GM21619 (cell line): ENCODE results near the gene BCL2.

Experiments used
- ATAC-seq: cut with Tn5 transposase; IDR thresholded peaks from one replicate; pipeline ENCODE4 v1.9.1; 2021; ENCODE audit not compliant: unreplicated experiment

The BCL2 gene

DNA sequence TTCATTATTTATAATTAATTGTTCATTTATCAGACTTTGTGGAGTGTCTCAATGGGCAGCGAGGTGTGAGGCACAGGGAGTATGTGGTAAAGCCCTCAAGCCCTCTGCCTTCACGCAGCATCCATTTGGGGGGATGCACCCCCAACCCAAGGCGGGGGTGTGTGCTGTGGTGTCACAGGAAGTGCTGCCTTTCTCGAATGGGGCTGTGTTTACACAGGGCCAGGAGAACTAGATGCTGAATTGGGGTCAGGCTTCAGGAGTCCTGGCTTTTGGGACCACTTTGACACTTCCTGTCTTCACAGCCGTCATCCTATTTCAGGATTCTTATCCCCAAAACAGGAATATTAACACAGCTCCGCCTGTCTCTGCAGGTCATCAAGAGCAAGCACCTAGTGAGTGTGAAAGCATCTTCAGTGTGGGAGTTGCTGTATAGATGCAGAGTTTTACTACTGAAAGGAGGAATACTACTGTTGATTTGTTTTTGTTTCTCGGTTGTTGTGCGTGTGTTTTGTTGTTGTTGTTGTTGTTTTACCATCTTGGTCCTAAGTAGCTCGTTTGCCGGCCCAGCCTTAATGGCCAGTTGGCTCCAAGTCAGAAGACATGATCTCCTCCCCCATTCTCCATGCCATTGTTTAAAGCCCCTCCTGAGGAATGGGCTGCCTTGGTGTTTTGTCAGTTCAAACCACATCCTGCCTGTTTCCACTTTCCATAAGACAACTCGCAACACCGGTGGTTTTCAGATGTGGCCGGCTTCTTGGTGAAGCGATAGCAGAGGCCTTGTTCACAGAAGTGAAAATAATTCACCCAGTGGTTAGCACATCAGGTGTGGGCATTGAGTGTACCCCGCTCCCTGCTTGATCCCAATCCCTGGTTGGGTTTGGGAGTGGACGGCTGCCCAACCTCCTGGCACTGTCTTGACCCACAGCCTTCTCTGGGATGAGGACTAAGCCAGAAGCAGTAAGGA is 221.3 kb downstream of the BCL2 start:
- peak; percentile 71 for ATAC-seq

DNA sequence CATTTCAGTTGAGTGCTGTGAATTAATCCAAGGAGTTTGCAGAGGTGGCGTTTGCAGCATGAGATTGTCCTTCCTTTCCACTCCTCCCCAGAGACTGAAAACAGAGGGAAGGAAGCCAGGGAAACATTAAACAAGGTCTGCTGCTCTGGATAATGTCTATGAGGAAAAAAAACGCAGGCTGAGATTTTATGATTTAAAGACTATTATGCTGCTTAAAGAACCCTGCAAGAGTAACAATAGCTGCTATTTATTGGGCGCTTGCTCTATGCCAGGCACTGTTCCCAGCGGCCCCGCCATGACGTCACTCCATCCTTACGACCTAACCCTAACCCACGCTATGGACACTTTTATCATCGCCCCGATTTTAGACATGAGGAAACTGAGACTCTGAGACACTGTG is 222.4 kb downstream of the BCL2 start:
- no peak for ATAC-seq

DNA sequence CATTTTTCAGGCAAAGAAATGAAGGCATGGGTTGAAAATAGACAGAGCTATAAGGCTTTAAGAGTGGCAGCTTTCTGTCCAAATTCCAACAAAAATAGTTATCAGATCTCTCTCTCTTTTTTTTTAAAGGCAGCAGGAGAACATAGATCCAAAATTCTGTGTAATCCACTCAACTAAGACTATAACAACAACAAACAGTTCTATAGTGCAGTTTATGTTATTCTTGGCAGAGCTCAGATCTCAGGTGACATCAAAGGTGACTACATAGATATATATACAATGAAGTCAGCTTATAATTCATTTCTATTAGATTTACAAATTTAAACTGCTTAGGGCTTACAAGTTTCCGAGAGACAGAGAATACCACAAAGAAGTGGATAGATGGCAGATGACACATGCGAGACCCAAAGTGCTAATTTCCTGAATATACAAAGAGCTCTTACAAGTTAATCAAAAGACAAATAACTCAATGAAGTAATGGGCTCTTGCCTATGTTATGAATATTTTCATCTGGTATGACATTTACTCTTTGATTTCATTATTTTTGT is 223.2 kb downstream of the BCL2 start:
- no peak for ATAC-seq

DNA sequence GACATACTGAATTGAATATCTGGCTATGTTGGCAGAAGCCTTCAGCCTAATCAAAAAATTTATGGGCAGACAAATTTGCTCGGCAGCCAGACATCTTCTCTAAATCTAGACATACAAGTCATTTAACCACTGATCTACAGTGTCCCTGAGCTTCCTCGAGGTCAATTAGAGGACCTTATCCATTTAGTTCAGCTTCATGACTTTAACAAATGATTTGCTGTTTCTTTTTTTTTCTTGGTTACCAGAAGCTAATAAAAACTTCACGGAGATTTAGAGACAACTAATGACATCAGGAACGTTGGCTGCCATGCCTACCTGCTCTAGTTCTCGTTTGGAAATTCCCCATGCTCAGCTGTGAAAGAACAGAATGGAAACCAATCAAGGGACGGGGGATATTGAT is 223.8 kb downstream of the BCL2 start:
- no peak for ATAC-seq

DNA sequence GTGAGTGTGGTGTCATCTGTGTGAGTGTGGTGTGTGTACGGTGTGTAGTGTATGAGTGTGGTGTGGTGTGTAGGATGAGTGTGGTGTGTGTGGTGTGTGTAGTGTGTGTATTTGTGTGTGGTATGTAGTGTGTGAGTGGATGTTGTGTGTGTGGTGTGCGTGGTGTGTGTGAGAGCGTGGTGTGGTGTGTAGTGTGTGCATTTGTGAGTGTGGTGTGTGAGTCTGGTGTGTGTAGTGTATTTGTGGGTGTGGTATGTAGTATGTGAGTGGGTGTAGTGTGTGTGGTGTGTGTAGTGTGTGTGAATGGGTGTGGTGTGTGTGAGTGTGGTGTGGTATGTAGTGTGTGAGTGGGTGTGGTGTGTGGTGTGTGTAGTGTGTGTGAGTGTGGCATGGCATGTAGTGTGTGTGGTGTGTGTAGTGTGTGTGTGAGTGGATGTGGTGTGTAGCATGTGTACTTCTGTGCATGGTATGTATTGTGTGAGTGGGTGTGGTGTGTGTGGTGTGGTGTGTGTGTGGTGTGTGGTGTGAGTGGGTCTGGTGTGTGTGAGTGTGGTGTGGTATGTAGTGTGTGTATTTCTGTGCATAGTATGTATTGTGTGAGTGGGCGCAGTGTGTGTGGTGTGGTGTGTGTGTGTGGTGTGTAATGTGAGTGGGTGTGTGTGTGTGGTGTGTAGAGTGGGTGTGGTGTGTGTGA is 227.8 kb downstream of the BCL2 start:
- ATAC-seq = no peak

DNA sequence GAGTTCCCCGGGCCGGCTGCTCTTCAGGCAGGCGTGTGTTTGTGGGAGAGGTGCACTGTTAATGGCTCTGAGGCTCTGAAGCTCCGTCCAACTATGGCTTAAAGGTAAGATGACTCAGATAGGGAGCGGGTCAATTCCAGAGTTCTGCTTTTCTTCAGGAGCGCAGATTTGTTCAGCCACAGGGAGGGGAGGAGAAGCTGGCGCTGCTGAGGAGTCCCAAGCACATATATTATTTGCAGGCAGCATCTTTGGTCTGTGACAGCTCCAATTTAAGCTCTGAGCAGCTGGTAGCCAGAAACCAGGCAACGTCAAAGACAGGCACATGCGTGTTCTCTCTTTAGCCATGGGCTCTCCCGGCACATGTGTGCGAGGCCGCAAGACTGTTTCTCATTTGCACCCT is 229.2 kb downstream of the BCL2 start:
- no peak for ATAC-seq

DNA sequence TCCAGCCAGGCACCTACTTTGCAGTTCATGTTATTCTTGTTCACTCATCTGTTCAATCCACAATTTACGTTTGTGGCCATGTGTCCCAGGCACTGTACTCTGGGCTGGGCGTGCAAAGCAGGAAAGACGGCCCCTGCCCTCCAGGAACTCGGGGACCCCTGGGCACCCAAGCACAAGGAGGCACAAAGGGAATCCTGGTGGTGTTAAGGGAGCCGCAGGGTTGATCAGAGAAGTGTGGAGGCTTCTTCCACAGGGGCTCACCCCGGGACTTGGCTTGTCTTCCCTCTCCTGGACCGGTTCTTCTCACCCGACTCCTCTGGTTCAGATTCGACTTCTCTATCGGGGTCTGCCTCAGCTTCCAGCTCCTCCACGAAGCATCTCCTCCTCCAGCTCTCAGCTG is 230.5 kb downstream of the BCL2 start:
- ATAC-seq = no peak

DNA sequence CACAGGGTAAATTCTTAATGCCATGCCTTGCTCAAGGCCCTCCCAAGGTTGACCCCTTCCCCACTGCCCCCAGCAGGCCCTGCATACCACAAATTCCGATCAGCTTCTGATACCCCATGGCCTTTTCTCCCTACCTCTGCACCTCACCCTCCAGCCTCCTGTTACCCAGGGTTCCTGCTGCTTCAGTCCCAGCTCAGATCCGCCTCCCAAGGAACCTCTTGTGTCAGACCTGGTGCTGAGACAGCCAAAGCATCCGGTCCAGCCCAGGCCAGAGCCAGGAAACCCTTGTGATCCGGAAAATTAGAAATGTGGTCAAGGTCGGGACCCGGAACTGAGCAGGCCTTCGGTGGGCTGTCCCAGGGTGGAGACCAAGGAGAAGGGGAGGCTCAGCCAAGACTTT is 231.3 kb downstream of the BCL2 start:
- ATAC-seq = no peak

DNA sequence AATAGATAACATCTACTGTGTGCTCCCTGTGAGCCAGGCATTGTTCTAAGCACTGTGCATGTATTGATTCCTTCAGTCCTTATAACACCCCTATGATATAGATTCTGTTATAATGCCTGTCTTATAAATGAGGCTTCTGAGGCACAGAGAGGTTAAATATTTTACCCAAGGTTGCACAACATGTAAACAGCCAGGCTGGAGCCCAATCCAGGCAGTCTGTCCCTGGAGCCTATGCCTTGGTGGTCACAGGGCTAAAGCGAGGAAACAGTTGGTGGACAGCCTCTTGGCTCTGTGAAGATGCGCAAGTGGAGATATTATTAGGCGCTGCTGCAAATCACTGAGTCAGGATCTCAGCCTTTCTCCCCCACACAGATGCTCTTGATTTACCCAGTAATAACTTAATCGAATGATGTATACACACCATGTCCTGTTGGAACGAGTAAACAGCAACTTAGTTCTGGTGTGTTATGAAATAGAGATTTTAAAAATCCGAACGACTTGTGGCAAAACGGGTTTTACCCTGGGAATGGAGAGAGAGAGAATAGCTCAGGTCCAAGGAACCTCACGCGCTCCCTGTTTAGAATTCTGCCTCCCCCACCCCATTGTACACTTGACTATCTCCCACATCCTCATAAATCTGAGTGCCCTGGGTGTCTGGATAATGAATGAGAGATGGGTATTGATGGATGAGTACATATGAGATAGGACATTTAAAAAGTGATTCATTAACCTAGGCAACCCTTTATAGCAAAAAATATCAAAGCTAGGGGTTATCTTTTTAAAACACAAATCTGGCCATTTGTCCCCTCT is 231.9 kb downstream of the BCL2 start:
- no peak for ATAC-seq

DNA sequence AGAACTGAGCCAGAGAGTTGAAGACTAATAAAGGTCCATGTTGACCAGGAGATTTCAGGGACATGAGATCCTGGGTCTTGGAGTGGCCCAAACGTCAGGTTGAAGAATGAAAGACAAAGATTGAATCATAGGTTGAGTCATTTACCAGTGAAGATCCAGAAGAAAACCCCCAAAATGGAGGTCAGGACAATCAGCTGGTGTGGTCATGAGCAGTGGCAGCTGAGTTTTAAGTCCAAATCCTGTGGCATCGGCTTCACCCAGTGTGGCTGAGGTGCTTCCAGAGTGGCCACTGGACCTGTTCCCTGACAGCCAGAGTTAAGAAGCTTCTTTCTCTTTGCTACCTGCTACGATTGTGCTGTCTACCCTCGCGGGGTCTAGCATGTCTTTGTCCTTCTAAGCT is 234.0 kb downstream of the BCL2 start:
- ATAC-seq = no peak

DNA sequence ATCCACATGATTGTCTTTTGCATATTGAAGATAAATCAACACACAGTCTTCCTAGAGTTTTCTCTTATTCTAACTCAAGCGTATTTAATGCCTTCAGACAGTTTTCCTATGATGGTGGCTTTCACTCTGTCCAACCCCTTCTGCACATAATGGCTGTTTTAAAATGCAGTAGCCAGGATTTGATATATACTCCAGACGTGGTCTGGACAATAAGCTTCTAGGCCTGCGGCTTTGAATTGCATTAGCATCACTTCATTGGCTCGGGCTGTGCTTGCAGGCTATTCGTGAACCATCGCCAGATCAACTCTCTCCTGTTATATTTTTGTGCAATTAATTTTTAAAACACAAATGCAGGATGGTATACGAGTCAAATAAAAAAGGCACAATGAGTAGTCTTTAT is 235.3 kb downstream of the BCL2 start:
- ATAC-seq = no peak

DNA sequence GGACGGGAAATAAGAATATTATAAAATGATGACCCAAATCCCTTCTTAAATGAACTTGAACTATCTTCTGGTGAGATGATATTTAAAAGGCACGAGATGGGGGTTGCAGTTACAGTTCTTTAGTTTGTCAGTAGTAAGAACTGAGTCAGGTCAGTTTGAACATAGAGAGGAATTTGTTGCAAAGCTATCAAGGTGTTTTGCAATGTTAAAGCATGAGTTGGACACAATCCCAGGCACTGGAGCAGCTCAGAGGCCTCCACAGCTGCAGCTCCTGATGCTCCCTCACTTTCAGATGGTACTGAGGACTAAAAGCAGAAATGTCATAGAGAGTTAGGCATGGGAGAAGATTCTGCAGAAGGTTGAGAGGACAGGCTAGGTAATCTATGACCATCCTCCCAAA is 236.0 kb downstream of the BCL2 start:
- ATAC-seq = no peak

DNA sequence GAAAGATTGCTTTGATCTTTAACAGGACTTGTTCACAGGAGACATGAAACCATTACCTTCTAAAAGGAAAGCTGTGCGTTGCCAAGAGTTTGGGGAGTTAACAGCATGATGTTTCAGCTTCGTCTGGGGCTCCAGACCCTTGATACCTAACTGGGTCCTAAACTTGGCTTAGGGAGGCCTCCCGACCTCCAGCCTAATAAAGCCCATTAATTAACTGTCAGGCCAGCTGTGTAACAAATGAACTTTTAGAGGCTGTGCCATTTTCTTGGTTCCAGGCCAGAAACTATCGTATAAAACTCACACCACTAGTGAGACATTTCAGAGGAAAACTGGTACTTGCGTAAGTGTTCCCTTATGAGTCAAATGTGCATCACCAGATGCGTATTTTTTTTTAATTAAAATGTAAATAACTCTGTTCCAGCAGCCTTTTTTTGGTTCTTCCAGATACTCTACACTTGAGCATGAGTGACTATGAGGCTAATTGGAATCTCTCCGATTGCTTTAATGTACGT is 236.5 kb downstream of the BCL2 start:
- ATAC-seq = no peak

DNA sequence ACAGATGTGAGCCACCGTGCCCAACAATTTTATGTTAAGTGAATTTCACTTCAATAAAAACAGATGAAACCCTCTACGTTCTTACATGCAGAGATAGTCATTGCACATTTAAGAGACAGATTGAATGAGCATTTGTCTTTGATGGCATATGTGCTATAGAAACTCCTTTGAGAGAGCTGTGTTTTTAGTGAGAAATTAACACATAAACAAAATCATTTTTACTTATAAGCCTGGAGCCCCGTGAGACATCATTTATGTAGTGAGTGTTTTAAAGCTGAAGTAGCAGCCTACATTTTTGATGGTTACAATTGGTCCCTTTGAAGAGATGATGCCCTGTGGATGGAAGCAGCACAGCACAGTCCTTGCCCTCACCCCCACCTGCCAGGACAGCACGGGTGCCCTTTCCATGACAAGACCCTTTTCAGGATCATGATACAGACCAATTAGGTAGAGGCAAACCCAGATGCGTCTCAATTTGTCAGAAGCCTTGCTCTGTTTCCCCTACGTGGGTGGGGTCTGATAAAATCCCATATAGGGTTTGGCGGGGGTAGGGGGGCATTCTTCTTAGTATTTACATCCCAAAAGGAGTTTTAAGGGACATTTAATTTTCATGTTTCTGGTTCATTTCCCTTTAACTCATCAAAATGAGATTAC is 237.1 kb downstream of the BCL2 start:
- ATAC-seq = no peak

DNA sequence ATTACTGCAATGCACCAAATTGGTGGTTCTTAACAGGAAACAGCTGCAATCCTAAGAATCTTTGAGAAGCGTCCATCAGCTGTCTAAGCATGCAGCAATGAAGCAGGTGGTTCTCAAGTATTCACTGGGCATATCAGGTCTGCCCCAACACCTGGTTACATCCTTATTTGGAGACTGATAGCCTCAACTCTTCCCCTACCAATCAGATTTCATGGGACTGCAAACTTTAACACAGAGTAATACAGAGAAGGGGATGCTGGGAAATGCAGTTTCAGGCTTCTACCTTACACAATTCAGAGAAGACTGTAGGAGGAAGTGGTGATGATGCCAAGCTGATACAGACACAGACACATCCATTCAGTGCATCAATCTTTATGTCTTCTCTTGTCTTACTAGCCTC is 240.5 kb downstream of the BCL2 start:
- ATAC-seq = peak; percentile 34

DNA sequence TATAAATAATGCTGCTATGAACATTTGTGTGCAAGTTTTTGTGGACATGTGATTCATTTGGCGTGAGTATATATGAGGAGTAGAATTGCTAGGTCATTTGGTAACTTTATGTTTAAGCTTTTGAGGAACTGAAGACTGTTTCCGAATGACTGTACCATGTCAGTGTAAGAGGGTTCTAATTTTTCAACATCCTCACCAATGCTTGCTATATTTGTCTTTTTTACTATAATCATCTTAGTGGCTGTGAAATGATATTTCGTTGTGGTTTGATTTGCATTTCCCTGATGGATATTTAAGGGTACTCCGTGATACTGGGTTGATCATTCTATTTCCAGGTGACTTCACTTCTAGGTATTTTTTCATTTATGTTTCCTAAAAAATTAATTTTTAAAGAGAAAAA is 241.1 kb downstream of the BCL2 start:
- peak; percentile 90 for ATAC-seq

DNA sequence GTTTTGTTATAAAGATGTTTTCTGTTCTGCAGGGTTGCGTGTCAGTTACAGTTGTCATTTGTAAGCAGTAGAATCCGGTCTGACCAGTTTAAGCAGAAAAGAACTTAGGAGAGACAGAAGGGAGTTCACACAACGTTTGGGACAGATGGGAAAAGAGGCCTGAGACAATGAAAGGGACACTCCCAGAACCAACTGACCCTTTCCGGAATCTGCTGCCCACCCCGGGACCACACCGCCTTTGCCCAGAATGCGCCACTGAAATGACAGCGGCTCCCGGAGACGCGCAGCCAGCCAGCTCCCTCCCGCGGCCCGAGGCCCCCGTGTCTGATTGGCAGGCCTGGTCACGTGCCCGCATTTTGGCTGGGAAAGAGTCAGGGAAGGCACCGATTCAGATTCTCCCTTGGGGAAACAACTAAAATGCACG is 244.6 kb downstream of the BCL2 start:
- peak; percentile 39 for ATAC-seq

DNA sequence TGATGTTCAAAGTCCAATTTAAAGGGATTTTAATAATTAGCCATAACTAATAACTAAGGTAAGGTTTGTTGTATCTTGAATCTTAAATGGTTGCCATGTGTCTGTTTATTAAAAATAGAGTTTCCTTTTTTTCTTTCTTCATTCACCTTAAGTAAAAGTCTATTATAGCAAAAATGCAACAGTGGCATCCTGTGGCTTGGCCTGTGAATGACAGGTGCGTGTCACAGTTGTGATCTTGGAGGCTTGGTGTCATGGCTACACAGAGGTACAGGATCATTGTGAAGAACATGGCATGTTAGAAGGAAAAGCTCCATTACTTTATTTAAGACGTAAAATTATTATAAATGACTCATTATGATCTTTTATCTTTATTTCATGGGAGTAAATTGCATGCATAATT is 246.1 kb downstream of the BCL2 start:
- ATAC-seq = peak; percentile 39
